ENCODE data around the gene MRAS. TPM values are rescaled to one million over a fixed set of nuclear protein-coding genes. Genes with fewer than 3 reads are reported as not detected.

The MRAS gene
- total RNA-seq, 2 experiments from 2014 or later, result not detected

- CTCF ChIA-PET, result interaction anchor here (1.3 kb wide), 1 partner anchor 11 kb away, joined by 5 read pairs; no protein-coding TSS in a partner anchor
- POLR2A ChIA-PET, result no interaction called here
Observed at GRCh38 chr3:138336454-138336999, 11.9 kb upstream of the MRAS start.

- ChIA-PET POLR2A (no interaction called here), CTCF (no interaction called here)
Observed at GRCh38 chr3:138338244-138338643, 10.1 kb upstream of the MRAS start.

DNA sequence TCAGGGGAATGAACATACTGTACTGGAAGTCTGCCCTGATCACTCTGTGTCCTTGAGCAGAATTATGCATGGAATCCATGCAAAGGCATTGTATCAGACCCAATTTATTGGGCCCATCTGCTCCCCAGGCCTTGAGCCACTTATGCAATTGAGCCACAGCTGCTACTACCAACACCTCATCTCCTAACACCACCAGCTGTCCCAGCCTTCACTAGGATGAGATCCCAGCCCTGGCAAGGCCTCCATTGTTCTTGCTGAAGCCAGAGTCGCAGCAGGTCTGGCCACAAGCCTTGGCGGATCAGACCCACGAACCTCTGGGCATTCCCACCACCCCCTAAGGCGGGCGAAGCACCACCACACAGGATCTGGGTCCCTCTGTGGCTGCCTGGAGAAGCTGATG lies 9.6 kb upstream of the MRAS start:
- CTCF ChIA-PET, result no interaction called here
- POLR2A ChIA-PET, result no interaction called here

DNA sequence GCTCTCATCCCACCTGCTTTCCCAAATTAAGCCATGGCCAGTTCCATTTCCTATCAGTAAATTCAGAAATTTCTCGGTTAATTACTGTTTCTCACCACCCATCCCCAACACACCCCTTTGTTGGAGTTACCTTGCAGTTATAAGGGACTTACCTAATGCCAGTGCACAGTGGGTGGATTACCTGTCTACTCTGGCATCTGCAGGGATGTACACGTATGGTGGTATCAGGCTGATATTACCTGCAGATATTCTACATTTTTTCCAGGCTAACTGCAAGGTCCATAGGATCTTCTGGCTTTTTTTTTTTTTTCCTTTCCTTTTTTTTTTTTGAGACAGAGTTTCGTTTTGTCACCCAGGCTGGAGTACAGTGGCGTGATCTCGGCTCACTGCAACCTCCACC lies 7.9 kb upstream of the MRAS start:
- ChIA-PET CTCF (interaction anchor here (0.7 kb wide), 1 partner anchor 193 kb away, joined by 5 read pairs; no protein-coding TSS in a partner anchor), POLR2A (no interaction called here)

DNA sequence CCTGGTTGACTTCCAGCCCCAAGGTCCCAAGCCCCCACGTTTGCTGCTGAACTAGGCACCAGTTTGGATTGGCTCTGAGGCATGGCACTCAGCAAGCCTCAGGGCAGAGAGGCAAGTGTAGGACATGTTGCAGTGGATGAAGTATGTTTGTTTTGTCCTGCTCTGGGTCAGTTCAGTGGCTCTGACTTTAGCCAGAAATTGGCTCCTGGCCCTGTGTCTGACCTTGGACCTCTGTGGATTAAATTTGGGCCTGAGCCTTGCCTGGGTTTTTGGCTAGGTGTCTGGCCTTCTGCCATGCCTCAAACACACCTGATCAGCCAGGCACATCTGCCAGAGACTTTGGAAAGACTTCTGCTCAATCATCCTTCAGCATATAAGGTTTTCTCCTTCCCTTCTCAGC lies 3.6 kb upstream of the MRAS start:
- ChIA-PET CTCF (no interaction called here), POLR2A (no interaction called here)

DNA sequence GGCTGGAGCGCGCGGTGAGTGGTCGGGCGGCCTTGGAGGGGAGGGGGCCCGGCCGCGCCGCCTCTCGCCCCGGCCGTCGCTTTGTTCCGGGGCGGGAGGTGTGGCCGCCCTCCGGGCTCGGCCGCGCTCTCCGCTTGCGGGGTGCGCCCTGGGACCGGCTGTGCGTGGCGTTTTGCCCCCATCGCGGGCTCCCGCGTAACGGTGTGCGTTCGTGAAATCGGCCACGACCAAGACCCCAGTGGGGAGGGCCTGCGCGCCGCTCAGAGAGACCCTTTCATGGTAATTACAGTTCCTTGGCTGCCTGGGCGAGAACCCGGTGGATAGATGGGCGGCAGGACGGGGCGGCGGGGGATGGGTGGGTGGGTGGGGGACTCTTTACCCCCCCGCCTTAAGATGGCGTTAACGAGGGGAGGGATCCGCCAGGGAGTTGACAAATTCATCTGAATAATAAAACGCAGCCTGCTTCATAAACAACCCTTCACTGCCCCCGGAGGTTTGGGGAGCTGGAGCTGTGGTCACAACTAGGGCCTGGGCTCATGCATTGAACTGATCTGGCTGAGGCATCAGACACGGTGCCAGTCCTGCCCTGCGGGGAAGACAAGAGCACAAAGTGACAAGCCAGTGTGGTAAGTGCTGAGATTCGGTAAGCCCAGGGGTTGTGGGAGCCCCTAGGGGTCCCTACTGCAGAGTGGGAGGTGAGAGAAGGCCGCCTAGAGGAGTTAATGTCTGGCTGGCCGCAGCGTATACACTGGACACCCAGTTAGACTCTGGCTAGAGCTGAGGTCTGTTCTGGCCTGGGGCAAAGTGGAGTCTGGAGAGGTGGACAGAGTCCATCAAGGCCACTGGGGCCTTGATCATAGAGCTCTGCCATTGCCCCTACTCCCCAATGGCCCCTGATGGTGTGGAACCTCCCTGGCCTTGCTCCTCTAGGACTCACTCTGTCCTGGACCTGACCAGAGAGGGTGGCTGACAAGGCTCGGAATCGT lies 668 bp downstream of the MRAS start:
- POLR2A ChIA-PET, result no interaction called here
- CTCF ChIA-PET, result interaction anchor here (1.5 kb wide), 1 partner anchor 10 kb away, joined by 3 read pairs; no protein-coding TSS in a partner anchor

GRCh38 chr3:138349926-138350665 lies 1.7 kb downstream of the MRAS start:
- CTCF ChIA-PET, result interaction anchor here (0.7 to 1.5 kb wide), 2 partner anchors 9 to 17 kb away, joined by 3 to 5 read pairs; no protein-coding TSS in a partner anchor
- POLR2A ChIA-PET, result no interaction called here

GRCh38 chr3:138351151-138351550 lies 2.8 kb downstream of the MRAS start:
- ChIA-PET POLR2A (no interaction called here), CTCF (no interaction called here)

DNA sequence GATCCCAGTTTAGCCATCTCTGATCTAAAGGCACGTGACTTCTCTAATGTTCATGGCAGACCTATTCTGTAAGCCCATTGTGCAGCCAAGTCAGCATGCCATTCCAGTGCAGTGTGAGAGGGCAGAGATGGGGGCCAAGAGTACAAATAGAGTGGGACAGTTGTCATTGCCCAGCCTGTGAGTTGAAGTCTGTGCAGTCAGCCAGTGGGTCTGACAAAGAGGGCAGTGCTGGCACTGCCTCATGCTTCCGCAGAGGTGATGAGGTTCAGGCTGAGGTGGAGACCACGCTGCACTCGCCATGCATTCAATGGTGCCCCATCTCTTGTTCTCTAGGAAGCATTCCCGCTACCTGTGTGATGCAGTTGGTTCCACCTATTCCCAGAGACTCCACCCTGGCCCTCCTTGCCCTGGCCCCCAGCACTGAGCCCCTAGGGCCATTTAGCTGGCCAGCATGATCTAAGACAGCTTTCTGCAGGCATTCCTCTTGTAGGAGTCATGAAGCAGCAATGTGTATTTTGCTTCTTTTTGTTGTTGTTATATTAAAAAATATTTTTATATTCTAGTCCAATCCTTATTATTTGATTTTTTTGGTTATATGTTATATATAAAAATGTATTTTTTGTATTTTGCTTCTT lies 3.7 kb downstream of the MRAS start:
- ChIA-PET POLR2A (no interaction called here), CTCF (no interaction called here)

DNA sequence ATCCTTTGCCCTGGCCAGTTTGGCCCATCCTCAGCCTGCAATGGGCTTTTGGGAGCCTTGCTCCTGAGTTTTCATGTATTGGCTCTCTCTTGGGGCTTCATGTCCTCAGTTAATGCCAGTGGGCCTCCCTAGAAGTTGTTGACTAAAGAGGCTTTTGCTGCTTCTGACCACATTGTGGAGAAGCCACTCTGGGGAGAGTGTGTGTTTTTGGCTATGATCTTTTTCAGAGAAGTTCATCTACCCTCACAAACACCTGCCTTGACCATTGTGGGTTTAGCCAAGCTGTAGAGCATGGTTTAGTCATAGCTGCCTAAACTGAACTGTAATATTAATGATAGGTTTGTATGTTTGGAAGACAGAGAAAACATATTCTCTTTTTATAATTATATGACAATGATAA lies 6.0 kb downstream of the MRAS start:
- CTCF ChIA-PET, result no interaction called here
- POLR2A ChIA-PET, result no interaction called here

DNA sequence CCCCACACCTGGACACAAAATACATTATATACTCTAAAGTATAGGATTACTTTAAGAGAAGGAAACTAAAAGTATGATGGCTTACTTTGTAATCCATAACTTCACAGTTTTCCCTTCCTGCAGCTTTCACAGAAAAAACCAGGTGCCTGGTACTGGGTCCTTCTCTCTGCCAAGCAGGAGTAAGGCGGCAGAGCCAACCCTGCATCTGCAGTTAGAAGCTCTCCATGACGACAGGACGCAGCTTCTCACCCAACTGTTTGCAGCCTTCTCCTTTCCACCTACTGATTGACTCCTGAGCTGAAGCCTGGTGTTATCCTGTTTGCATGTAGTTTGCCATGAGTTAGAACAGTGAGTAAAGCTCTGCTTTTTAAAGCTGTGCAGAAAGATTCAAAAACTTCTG lies 6.7 kb downstream of the MRAS start:
- POLR2A ChIA-PET, result no interaction called here
- CTCF ChIA-PET, result no interaction called here

DNA sequence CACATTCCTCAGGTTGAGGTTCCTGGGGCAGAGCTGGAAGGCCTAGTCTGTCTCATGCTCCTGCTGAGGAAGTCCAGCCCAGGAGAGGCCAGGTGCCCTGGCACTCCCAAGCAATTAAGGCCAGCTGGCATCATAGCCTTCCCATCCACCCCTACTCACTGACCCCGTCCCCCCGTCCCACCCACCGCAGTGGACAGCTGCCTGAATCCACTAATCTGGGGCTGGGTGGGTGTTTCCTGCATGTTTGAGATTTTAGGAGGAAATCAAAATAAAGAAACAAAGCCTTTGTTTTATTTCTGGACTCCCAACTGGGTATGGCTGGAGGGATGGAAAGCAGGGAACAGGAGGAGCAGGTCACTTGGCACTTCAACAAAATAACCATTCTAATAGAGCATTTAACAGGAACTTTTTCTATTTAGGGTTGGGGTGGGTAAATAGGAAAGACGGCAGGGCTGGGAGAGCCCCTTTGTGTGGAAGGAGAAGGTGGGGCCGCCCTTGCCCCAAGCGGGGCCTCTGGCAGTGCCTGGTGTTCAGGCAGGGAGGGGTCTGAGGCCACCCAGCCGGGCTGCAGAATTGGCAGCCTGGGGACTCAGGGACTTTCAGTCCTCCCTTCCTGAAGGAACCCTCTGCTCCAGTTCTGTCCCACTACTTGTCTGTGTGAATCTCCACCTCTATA lies 8.5 kb downstream of the MRAS start:
- CTCF ChIA-PET, result no interaction called here
- POLR2A ChIA-PET, result no interaction called here

GRCh38 chr3:138359148-138359918 lies 11.0 kb downstream of the MRAS start:
- POLR2A ChIA-PET, result no interaction called here

GRCh38 chr3:138359919-138360868 lies 11.8 kb downstream of the MRAS start:
- POLR2A ChIA-PET, result no interaction called here
- CTCF ChIA-PET, result no interaction called here

More at GRCh38 chr3:138359148-138359918, 11.0 kb downstream of the MRAS start:
- CTCF ChIA-PET, result interaction anchor here (1.1 kb wide), 1 partner anchor 9 kb away, joined by 3 read pairs; no protein-coding TSS in a partner anchor

DNA sequence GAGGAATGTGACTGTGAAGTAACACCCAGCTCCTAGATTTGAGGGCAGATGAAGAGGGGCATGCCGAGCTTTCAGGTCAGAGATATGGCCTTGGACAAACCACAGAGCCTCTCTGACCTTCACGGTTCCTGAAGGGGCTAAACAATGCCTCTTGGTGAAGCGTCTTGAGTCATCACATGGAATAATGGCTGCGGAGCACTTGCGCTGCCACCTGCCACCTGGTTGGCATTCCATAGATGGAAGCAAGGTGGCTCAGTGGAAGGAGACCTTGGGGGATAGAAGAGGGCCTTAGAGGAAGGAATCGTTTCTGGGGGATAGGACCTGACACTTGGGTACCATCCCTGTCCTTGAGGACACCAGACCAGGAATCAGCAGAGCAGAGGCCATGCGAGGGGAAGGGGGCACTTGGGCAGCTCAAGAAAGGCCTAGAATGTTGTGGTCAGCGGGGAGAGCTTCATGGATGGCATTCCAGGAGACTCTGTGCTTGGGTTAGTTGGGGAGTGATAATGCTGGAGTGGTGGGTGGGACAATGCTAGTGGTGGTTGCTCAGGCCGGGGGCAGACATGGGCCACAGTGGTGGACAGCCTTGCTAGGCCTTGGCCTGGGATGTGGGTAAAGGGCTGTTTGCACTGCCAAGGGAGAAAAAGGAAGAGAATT lies 12.6 kb downstream of the MRAS start:
- CTCF ChIA-PET, result no interaction called here
- POLR2A ChIA-PET, result no interaction called here

DNA sequence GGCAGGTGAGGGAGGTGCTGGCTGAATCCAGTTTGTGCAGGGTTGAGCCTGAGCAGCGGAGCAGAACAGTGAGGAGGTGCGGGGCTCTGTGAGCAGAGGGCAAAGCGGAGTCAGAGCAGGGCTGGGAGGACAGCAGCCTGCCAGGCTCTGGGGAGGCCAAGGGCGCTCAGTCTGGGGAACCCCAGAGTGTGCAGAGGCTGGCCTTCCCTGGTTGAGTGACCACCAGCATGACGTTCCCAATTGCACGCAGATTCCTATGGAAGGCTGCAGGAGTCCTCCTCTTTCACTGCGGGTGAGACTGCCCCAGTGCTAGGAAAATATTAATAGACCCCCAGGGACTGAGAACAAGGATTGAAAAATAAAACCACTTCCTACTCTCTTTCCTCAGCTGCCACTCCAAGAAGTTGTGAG lies 13.2 kb downstream of the MRAS start:
- CTCF ChIA-PET, result no interaction called here
- POLR2A ChIA-PET, result no interaction called here

- CTCF ChIA-PET, result no interaction called here
- POLR2A ChIA-PET, result no interaction called here
Observed at GRCh38 chr3:138362538-138362937, 14.2 kb downstream of the MRAS start.
